PFSK-1 (cell line): Measurements from ENCODE around the gene NR2E1.

ENCODE experiments used
- REST ChIP-seq, 2 experiments: IDR thresholded peaks; 2 replicates each; pipeline versions ENCODE4 v1.6.1 to v1.8.0; 2011 to 2012; ENCODE audit warnings: low read depth in 2 of 2, low read length in 2 of 2, control low read depth in 1 of 2, inconsistent platforms in 1 of 2, mild to moderate bottlenecking in 1 of 2, moderate library complexity in 1 of 2; ENCODE audit not compliant: insufficient read depth in 1 of 2
- SIN3A ChIP-seq: IDR thresholded peaks from 2 replicates; pipeline ENCODE4 v1.6.1; 2012; ENCODE audit warnings: mild to moderate bottlenecking, low read length, moderate library complexity, borderline replicate concordance; ENCODE audit not compliant: insufficient read depth

- TF ChIP-seq REST (IDR thresholded peaks at IDR 0.05; ENCODE audit: insufficient read depth in 1 of 2, low read depth in 2 of 2, low read length in 2 of 2) (no peak), SIN3A (no peak)
These were observed 34.8 kb downstream of the NR2E1 start for GRCh38 chr6:108200631-108201030.
